ENCODE measurements around the gene PSD2. TPM values are rescaled to one million over a fixed set of nuclear protein-coding genes. Genes with fewer than 3 reads are reported as not detected.
A peak's percentile ranks its signal among the peaks of the same experiment; 100 is the strongest.

Gene PSD2
- total and polyA plus RNA-seq, 2 of the 13 experiments (the other 11 are each of a cell fraction or from before 2014, with no cell fraction given): 0.07 TPM; not detected in 1

- TF ChIP-seq, protein P1, sequence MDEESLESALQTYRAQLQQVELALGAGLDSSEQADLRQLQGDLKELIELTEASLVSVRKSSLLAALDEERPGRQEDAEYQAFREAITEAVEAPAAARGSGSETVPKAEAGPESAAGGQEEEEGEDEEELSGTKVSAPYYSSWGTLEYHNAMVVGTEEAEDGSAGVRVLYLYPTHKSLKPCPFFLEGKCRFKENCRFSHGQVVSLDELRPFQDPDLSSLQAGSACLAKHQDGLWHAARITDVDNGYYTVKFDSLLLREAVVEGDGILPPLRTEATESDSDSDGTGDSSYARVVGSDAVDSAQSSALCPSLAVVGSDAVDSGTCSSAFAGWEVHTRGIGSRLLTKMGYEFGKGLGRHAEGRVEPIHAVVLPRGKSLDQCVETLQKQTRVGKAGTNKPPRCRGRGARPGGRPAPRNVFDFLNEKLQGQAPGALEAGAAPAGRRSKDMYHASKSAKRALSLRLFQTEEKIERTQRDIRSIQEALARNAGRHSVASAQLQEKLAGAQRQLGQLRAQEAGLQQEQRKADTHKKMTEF (CRISPR knock-in tag; IDR thresholded peaks at IDR 0.05): 0 out of 2 replicates have a peak, but pooled peaks have one; percentile 32
- no peak for TF ChIP-seq ZSCAN21 (CRISPR knock-in tag; IDR thresholded peaks at IDR 0.05; ENCODE audit: borderline replicate concordance)
- no peak for TF ChIP-seq TRIM24 (CRISPR knock-in tag; IDR thresholded peaks at IDR 0.05)
- TF ChIP-seq ZNF841 (CRISPR knock-in tag; IDR thresholded peaks at IDR 0.05; ENCODE audit: borderline replicate concordance): no peak
- TF ChIP-seq EP300 (IDR thresholded peaks at IDR 0.05; ENCODE audit: low read depth in 2 of 2, low read length in 2 of 2): no peak
- TF ChIP-seq EP300 (CRISPR knock-in tag; IDR thresholded peaks at IDR 0.05; ENCODE audit: borderline replicate concordance): no peak
- no peak for TF ChIP-seq NCOA2 (CRISPR knock-in tag; IDR thresholded peaks at IDR 0.05)
- no peak for TF ChIP-seq FOXA3 (CRISPR knock-in tag; IDR thresholded peaks at IDR 0.05)
- TF ChIP-seq CHD2 (IDR thresholded peaks at IDR 0.05; ENCODE audit: low read depth, low read length): peak; percentile 81
- TF ChIP-seq PHF20 (CRISPR knock-in tag; IDR thresholded peaks at IDR 0.05): no peak
- no peak for TF ChIP-seq ZNF142 (CRISPR knock-in tag; IDR thresholded peaks at IDR 0.05)
- TF ChIP-seq, protein P2, sequence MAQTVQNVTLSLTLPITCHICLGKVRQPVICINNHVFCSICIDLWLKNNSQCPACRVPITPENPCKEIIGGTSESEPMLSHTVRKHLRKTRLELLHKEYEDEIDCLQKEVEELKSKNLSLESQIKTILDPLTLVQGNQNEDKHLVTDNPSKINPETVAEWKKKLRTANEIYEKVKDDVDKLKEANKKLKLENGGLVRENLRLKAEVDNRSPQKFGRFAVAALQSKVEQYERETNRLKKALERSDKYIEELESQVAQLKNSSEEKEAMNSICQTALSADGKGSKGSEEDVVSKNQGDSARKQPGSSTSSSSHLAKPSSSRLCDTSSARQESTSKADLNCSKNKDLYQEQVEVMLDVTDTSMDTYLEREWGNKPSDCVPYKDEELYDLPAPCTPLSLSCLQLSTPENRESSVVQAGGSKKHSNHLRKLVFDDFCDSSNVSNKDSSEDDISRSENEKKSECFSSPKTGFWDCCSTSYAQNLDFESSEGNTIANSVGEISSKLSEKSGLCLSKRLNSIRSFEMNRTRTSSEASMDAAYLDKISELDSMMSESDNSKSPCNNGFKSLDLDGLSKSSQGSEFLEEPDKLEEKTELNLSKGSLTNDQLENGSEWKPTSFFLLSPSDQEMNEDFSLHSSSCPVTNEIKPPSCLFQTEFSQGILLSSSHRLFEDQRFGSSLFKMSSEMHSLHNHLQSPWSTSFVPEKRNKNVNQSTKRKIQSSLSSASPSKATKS (CRISPR knock-in tag; IDR thresholded peaks at IDR 0.05): no peak
- no peak for TF ChIP-seq ZNF510 (CRISPR knock-in tag; IDR thresholded peaks at IDR 0.05; ENCODE audit: low read depth)
- TF ChIP-seq ZNF234 (CRISPR knock-in tag; conservative IDR thresholded peaks at IDR 0.05): no peak
- no peak for TF ChIP-seq MEIS2 (CRISPR knock-in tag; IDR thresholded peaks at IDR 0.05)
- no peak for TF ChIP-seq KLF9 (CRISPR knock-in tag; IDR thresholded peaks at IDR 0.05; ENCODE audit: low read depth)
- TF ChIP-seq HNF1B (CRISPR knock-in tag; IDR thresholded peaks at IDR 0.05): peak; percentile 81
- TF ChIP-seq ELF4 (CRISPR knock-in tag; IDR thresholded peaks at IDR 0.05; ENCODE audit: borderline replicate concordance): no peak
- TF ChIP-seq NCOA1 (CRISPR knock-in tag; IDR thresholded peaks at IDR 0.05): no peak
Measured at GRCh38 chr5:139787568-139788293, 7.9 kb upstream of the PSD2 start (continued).

All from HepG2 (cell line).